ENCODE measurements around the gene LRP2.
A peak's percentile ranks its signal among the peaks of the same experiment; 100 is the strongest.

The LRP2 gene

DNA sequence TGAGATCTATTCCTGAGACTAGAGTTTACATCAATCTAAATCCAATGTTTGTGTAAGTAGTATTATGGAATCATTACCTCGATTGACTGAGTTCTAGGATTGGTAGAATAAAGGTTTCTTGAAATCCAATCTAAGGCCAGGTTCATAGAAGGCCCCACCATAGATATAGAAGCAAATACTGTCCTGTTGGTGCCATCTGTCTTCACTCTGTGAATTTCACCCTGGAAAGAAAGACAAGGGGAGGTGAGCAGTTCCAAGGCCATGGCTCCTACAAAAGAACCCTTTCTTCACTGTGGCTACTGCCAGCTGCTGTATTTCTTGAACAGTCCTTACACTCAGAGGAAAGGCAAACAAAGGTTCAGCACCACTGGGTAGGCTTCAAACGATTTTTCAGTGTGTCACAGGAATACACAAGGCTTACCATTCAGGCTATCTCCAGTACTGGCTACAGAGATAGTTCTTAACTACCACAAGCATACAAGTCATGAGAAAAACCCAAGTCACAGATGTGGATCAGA, 137.0 kb downstream of the LRP2 start:
- H3K27me3 ChIP-seq, result no peaks in the 10 kb centered on the region
- no peak overlapping the region for H3K27ac ChIP-seq
- no peaks in the 10 kb centered on the region for H3K9me3 ChIP-seq
- H4K20me1 ChIP-seq, result no peaks in the 10 kb centered on the region
- H3K4me1 ChIP-seq, result peaks cover 18% of the 10 kb centered on the region
- no peak for TF ChIP-seq Cebpa-rat (IDR thresholded peaks at IDR 0.05)
- H3K9ac ChIP-seq, result no peak overlapping the region
- no peaks in the 10 kb centered on the region for H3K36me3 ChIP-seq
- H3K4me2 ChIP-seq, result peak overlapping the region; percentile 10; the same call in 1 of the 2 replicates
- no peak overlapping the region for H3K4me3 ChIP-seq

- no peaks in the 10 kb centered on the region for H4K20me1 ChIP-seq
- H3K27ac ChIP-seq, result no peak overlapping the region
- no peak for TF ChIP-seq Cebpa-rat (IDR thresholded peaks at IDR 0.05)
- no peak overlapping the region for H3K4me2 ChIP-seq
- no peak overlapping the region for H3K4me3 ChIP-seq
- no peaks in the 10 kb centered on the region for H3K36me3 ChIP-seq
- H3K9me3 ChIP-seq, result no peaks in the 10 kb centered on the region
- H3K9ac ChIP-seq, result no peak overlapping the region
- peaks cover 11% of the 10 kb centered on the region for H3K4me1 ChIP-seq
- no peaks in the 10 kb centered on the region for H3K27me3 ChIP-seq
Observed at GRCh38 chr2:169222665-169223064, 139.7 kb downstream of the LRP2 start.

DNA sequence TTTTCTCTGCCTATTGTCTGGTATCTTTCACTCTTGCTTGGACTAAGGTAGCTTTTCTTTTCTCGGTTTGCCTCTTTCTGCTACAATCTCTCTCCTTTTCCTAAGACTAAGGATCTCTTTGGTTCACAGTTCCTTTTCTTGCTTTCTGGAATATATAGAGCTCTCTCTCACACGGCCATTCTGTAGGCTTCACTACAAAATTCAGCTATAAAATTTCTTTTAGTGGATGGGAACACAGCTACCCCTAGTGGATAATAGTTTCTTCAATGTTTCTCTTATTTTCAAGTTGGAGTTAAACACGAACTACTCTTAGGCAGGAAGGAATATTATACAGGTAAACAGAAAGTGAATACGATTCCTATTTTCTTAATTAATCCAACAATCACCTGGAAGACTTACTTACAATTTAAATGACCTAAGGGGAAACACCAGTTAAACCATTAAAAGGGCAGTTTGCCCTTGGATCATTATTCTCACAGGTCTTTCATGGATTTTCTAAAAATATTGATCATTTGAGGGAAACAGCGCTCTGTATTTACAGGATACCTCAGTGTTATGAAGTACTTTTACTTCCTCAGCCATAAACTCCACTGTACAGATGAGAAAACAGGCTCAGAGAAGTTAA, 140.5 kb downstream of the LRP2 start:
- no peak for TF ChIP-seq Cebpa-rat (IDR thresholded peaks at IDR 0.05)
- Histone ChIP-seq H4K20me1 (no peaks in the 10 kb centered on the region), H3K4me1 (peaks cover 11% of the 10 kb centered on the region), H3K27ac (no peak overlapping the region), H3K9ac (no peak overlapping the region), H3K36me3 (no peaks in the 10 kb centered on the region), H3K4me3 (no peak overlapping the region), H3K9me3 (no peaks in the 10 kb centered on the region), H3K4me2 (no peak overlapping the region), H3K27me3 (no peaks in the 10 kb centered on the region)

- H3K27me3 ChIP-seq, result no peaks in the 10 kb centered on the region
Observed at GRCh38 chr2:169210917-169211316, 151.4 kb downstream of the LRP2 start.

GRCh38 chr2:169208026-169208425, 154.3 kb downstream of the LRP2 start:
- Histone ChIP-seq H3K9ac (no peak overlapping the region), H3K4me2 (no peak overlapping the region), H3K27ac (no peak overlapping the region), H3K9me3 (no peaks in the 10 kb centered on the region), H3K36me3 (no peaks in the 10 kb centered on the region), H3K27me3 (no peaks in the 10 kb centered on the region), H4K20me1 (no peaks in the 10 kb centered on the region), H3K4me3 (no peak overlapping the region), H3K4me1 (no peaks in the 10 kb centered on the region)
- no peak for TF ChIP-seq Cebpa-rat (IDR thresholded peaks at IDR 0.05)

More at GRCh38 chr2:169210917-169211316, 151.4 kb downstream of the LRP2 start:
- Histone ChIP-seq H3K9me3 (no peaks in the 10 kb centered on the region), H3K27ac (no peak overlapping the region), H3K9ac (no peak overlapping the region), H4K20me1 (no peaks in the 10 kb centered on the region), H3K36me3 (no peaks in the 10 kb centered on the region), H3K4me3 (no peak overlapping the region), H3K4me1 (no peaks in the 10 kb centered on the region), H3K4me2 (no peak overlapping the region)
- TF ChIP-seq Cebpa-rat (IDR thresholded peaks at IDR 0.05), result no peak

DNA sequence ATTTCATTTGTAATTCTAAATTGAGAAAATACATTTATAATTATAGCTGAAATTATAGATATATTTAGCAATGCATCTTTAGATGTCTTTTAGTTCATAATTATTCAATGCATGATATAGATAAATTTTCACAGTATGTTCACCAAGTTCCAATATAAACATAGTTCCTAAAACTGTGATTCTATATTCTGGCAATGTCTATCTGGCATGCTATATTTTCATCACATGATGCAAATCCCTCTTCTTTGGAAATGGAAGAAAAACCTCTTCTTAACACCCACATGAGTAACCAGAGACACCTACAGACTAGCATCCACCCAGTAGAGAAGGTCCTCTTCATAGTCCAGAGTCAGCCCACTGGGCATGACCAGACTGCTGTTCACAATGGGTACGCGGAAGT, 157.2 kb downstream of the LRP2 start:
- no peak overlapping the region for H3K9ac ChIP-seq
- TF ChIP-seq Cebpa-rat (IDR thresholded peaks at IDR 0.05), result no peak
- no peaks in the 10 kb centered on the region for H3K27me3 ChIP-seq
- H4K20me1 ChIP-seq, result no peaks in the 10 kb centered on the region
- H3K27ac ChIP-seq, result no peak overlapping the region
- no peaks in the 10 kb centered on the region for H3K4me1 ChIP-seq
- no peak overlapping the region for H3K4me2 ChIP-seq
- no peaks in the 10 kb centered on the region for H3K9me3 ChIP-seq
- H3K36me3 ChIP-seq, result no peaks in the 10 kb centered on the region
- no peak overlapping the region for H3K4me3 ChIP-seq

- H3K4me2 ChIP-seq, result no peak overlapping the region
- H3K4me3 ChIP-seq, result no peak overlapping the region
- H4K20me1 ChIP-seq, result no peaks in the 10 kb centered on the region
- no peak for TF ChIP-seq Cebpa-rat (IDR thresholded peaks at IDR 0.05)
- no peak overlapping the region for H3K27ac ChIP-seq
- no peaks in the 10 kb centered on the region for H3K36me3 ChIP-seq
- H3K9me3 ChIP-seq, result no peaks in the 10 kb centered on the region
- H3K4me1 ChIP-seq, result no peaks in the 10 kb centered on the region
- H3K9ac ChIP-seq, result no peak overlapping the region
- no peaks in the 10 kb centered on the region for H3K27me3 ChIP-seq
Observed at GRCh38 chr2:169203952-169204351, 158.4 kb downstream of the LRP2 start.

- Histone ChIP-seq H3K9ac (no peak overlapping the region), H3K4me2 (no peak overlapping the region), H3K4me1 (no peaks in the 10 kb centered on the region), H3K4me3 (no peak overlapping the region), H3K36me3 (no peaks in the 10 kb centered on the region), H4K20me1 (no peaks in the 10 kb centered on the region), H3K9me3 (no peaks in the 10 kb centered on the region), H3K27ac (no peak overlapping the region), H3K27me3 (no peaks in the 10 kb centered on the region)
- TF ChIP-seq Cebpa-rat (IDR thresholded peaks at IDR 0.05), result no peak
Observed at GRCh38 chr2:169200756-169201155, 161.6 kb downstream of the LRP2 start.

GRCh38 chr2:169193618-169194017, 168.7 kb downstream of the LRP2 start:
- no peak for TF ChIP-seq Cebpa-rat (IDR thresholded peaks at IDR 0.05)
- no peak overlapping the region for H3K9ac ChIP-seq
- H3K4me3 ChIP-seq, result no peak overlapping the region
- no peak overlapping the region for H3K4me2 ChIP-seq
- H4K20me1 ChIP-seq, result no peaks in the 10 kb centered on the region
- no peak overlapping the region for H3K27ac ChIP-seq
- H3K4me1 ChIP-seq, result no peaks in the 10 kb centered on the region
- no peaks in the 10 kb centered on the region for H3K36me3 ChIP-seq
- no peaks in the 10 kb centered on the region for H3K9me3 ChIP-seq
- no peaks in the 10 kb centered on the region for H3K27me3 ChIP-seq

DNA sequence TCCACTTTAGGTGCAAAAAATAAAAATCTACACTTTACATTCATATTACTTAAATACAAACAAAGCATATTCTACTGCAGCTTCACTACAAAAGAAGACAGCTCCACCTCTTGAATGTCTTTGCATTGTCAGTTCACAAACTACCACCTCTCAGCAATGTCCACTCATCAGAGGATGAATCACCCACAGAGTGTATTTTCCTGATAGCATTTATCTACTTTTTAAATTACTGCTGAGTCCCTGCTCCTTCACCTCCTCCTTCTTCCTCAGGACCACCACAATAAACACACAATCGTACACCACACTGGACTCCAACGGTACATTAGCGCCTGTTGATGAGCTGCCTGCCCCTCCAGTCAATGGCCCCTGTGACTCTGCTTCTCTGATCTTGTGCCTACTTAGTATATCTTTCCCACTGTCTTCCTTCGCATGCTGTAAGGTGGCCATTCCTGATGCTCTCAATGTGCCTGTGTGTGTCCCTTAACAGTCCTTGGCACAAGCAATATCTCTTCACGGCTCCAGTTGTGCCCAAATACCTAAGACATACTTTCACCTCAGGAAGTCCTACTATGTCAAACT, 172.0 kb downstream of the LRP2 start:
- no peak overlapping the region for H3K9ac ChIP-seq
- no peak for TF ChIP-seq Cebpa-rat (IDR thresholded peaks at IDR 0.05)

More for the DNA sequence above, 172.0 kb downstream of the LRP2 start:
- Histone ChIP-seq H3K27me3 (no peaks in the 10 kb centered on the region), H3K9me3 (no peaks in the 10 kb centered on the region), H3K4me2 (no peak overlapping the region), H4K20me1 (no peaks in the 10 kb centered on the region), H3K4me1 (no peaks in the 10 kb centered on the region), H3K36me3 (no peaks in the 10 kb centered on the region), H3K27ac (no peak overlapping the region), H3K4me3 (no peak overlapping the region)
